Hepatocyte (in vitro differentiated cells): ENCODE measurements around the gene ABCA9.

Experiments
- CTCF ChIP-seq: fragments of 200-600 bp; sonication (generic); IDR thresholded peaks from 2 replicates; pipeline ENCODE4 v1.5.1; 2016; ENCODE audit warnings: antibody characterized with exemption, mild to moderate bottlenecking; ENCODE audit not compliant: poor library complexity
- EZH2phosphoT487 ChIP-seq: fragments of 200-600 bp; sonication (generic); IDR thresholded peaks from one replicate; pipeline ENCODE4 v1.6.1; 2018; ENCODE audit warnings: antibody characterized with exemption, mild to moderate bottlenecking, low read depth, moderate library complexity; ENCODE audit not compliant: unreplicated experiment, severe bottlenecking

GRCh38 chr17:68972119-68972704 lies 88.5 kb downstream of the ABCA9 start:
- TF ChIP-seq CTCF: peak; percentile 70
- TF ChIP-seq EZH2phosphoT487: no peak
